ENCODE results near the gene TPCN2.
A peak's percentile ranks its signal among the peaks of the same experiment; 100 is the strongest.

Gene TPCN2

DNA sequence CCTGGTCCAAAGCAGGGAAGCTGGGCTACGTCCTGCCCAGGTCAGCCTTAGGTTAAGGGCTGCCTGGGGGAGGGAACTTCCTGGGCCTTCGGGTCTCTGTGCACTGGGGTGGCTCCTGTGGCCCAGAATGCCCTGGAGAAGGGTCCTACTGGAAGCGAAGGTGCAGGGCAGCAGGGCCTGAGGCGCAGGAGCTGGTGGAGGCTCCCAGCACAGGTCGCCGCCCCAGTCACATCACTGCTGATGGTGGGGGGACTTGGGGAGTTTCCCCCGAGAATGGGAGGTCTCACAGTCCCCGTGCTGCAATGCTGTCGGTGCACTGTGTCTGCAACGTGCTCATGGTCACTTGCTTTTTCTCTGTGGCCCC is 106.2 kb downstream of the TPCN2 start:
- DNase-seq: no peak

- DNase-seq: peak; percentile 17 to 18
These were observed 106.8 kb downstream of the TPCN2 start, which contains the start of gene SMIM38 for GRCh38 chr11:69155302-69156234. TSS of gene SMIM38 (plus strand) at chr11:69155935. CDS start at chr11:69157847, 1,912 bp downstream.

GRCh38 chr11:69156235-69156639 is 107.5 kb downstream of the TPCN2 start:
- DNase-seq: no peak

GRCh38 chr11:69156673-69157155 is 108.0 kb downstream of the TPCN2 start:
- DNase-seq: no peak

DNA sequence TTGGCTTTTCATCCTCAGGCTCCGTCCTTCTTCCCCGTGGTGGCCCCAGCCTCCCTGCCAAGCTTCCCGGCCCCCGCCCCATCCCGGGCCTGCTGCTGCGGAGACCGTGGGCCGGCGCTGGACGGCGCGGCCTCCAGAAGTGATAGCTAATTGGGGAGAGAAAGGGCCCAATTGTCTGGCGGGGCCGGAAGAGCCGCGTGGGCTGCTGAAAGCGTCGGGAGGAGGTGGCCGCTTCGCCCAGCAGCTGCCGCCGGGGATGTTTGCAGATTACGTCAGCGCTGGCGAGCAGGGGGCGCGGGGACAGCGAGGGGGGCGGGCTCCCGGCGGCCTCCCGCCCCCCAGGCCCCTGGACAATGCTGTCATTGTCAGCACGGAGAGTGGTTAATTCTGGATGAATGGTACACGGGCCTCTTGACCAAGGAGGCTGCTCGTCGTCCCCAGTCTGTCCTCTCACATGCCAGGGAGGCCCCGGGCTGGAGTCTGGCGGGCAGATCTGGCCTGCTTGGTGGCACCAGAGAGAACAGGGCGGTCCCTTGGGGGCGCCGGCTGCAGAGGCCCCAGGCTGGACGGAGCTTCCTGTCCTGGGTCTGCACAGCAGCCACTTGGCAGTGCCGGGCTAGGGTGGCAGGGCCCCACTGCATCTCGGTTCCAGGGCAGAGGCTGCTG is 108.6 kb downstream of the TPCN2 start:
- no peak for DNase-seq

GRCh38 chr11:69157822-69158231 is 109.1 kb downstream of the TPCN2 start:
- DNase-seq: no peak

- no peak for DNase-seq
These were observed 109.8 kb downstream of the TPCN2 start for GRCh38 chr11:69158301-69159149.

DNA sequence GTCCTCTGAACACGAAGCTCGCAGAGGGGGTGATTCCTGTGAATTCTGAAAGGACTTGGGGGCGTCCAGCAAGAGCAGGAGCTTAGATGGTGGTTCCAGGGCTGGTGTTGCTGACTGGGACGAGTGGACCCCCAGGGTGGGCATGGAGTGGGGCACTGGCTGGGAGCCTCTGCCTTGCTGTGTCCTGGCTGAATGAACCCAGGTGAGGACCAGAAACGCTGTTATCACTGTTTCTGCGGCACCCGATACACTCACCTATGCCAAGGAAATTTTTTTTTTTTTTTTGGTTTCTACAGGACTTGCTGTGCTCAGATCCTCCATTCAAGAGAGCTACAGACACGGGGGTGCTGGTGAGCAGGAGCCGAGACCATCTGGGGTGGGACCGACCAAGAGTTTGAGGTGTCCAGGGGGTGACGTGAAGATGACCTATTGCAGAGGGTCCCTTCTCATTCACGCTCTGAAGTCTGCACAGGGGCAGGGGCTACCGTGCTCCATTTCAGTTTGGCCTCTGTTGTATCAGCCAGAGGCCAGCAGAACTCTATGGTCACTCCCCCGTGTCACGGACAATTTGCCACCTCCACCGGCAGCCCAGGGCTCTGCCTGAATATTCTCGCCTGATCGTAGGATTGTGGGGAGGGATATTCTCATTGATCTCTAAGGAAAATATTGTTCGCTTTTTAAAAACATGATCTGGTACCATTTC is 110.6 kb downstream of the TPCN2 start:
- no peak for DNase-seq

GRCh38 chr11:69160296-69161116 is 111.8 kb downstream of the TPCN2 start:
- no peak for DNase-seq

DNA sequence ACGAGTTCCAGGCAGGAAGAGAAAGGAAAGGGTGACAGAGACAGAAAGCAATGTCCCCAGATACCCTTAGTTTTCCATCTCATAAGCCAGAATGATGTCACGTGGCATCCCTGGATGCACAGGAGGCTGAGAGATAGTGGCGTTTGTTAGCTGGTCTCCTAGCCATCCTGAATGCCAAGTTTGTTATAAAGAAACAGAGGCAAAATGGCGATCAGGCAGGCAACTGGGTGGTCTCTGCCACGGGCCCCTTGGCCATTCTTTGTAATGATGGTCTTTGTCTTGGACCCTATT is 112.3 kb downstream of the TPCN2 start:
- DNase-seq: no peak

DNA sequence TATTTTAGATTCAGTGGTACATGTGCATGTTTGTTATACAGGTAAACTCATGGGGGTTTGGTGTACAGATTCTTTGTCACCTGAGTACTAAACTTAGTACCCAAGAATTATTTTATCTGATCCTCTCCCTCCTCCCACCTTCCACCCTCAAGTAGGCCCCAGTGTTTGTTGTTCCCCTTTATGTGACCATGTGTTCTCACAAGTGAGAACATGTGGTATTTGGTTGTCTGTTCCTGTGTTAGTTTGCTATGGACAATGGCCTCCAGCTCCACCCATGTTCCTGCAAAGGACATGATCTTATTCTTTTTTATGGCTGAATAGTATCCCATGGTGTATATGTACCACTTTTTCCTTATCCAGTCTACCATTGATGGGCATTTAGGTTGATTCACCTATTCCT is 113.8 kb downstream of the TPCN2 start:
- no peak for DNase-seq

DNA sequence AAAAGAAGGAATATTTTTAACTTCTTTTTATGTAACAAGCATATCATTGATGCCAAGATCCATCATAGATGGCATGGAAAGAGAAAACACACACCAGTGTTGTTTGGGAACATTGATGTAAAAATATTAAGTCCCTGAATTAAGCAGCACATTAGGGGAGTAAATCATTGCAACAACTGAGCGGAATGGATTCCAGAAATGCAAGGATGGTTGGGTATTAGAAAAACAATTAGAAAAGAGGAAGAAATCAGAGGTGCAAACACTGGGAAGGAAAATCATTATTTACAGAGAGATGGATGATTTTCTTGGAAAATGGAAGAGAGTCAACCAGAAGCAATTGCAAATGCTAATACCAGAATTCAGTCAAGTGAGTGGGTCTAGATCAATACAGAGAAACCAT is 115.1 kb downstream of the TPCN2 start:
- no peak for DNase-seq

GRCh38 chr11:69164824-69165223 is 116.1 kb downstream of the TPCN2 start:
- DNase-seq: no peak

DNA sequence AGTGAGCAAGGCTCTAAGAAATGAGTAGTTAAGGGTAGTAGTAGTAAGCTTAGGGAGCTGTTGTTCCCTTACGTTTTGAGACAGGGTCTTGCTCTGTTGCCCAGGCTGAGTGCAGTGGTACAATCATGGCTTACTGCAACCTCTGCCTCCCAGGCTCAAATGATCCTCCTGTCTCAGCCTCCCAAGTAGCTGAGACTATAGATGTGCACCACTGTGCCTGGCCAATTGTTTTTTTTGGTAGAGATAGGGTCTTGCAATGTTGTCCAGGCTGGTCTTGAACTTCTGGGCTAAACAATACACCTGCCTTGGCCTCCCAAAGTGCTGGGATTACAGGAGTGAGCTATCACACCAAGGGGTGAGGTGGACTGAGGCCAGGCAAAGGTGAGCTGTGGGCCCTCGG is 117.0 kb downstream of the TPCN2 start:
- no peak for DNase-seq

DNA sequence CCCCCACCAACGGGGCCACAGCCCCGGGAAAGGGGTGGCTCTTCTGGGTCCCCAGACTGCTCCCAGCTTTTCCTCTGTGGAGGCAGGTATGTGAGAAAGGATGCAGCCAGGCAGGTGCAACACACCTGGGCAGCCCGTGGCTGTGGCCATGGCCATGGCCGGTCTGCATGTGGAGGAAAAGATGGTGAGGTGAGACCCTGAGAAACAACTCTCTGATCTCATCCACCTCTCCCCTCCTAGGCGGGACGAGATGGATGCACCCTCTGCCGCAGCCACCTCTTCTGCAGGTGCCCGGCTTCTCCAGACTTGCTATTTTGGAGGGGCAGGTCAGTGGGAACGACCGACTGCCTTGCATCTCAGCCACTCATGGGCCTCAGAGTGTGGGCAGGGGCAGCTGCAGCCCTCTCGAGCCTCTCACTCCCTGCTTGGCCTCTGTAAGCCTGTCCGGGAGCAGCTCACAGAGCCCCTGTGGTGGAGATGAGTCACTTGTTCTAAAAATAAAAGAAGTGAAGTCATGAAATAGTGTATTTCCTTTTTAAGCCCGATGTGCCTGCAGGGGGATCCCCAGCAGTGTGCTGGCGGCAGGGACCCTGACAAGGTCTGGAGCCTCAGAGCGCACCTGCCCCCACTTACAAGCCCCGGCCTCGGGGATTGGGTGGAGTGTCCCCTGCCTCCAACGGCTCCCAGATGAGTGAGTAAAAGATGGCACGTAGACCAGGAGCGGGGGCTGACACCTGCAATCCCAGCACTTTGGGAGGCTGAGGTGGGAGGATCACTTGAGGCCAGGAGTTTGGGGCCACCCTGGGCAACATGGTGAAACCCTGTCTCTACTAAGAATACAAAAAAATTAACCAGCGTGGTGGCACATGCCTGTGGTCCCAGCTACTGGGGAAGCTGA is 117.7 kb downstream of the TPCN2 start:
- no peak for DNase-seq

DNA sequence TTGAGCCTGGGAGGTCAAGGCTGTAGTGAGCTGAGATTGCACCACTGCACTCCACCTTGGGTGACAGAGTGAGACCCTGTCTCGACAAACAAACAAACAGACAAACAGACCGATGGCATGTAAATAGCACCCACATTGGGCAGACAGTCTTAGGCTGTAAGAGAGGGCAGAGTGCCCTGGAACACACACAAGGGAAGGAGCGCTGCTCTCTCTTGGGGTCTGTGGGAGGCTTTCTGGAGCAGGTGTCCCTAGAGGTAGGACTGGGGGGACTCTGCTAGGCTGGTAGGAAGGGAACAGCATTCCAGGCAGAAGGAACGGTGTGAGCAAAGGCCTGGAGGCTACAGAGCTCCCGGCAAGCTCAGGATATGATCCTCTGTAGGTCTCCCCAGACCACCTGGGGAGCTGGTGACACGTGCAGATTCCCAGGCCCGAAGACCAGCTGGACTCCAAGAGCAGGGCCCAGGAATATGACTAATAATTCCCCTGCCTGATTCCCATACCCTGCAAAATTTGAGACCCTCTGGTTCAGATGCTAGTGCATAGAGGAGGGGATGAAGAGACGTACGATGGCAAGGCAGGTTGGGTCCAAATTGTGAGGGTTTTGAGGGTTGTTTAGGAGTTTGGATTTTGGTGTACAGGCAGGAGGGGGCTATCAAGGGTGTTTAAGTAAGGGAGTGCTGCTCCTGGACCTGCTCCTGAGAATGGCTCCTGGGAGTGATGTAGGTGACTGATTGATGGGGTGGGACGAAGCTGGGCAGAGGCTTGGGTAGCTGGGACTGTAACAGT is 118.6 kb downstream of the TPCN2 start:
- DNase-seq: no peak

DNA sequence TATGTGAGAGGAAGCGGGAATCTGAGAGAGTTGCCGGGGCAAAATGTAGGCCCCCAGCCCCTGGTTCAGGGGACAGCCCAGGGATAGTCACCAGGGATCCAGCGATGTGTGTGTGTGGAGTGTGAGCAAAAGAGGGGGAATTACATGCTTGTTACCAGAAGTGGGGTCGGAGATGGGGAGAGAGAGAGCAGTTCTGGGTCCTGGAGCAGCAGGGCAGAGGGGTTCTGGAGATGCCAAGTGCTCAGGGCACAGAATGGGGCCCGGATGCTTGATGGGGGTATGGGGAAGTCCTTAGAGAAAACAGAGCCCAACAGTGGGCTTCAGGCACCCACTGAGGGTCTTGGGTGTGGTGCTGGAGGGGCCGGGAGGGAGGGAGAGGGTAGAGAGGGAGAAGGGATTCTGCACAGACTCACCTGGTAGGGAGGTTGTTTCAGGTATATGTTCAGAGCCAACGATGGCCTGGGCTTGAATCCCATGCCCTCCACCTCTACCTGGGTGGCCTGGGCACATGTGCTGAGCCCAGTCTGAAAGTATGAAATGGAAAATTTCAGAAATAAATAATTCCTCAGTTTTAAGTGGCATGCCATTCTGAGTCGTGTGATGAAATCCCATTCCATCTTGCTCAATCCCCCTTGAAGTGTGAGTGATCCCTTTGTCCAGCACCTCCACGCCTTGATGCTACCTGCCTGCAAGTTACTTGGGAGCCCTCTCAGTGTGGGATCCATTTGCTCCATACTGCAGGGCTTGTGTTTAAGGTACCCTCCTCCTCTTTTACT is 119.4 kb downstream of the TPCN2 start:
- DNase-seq: no peak

GRCh38 chr11:69169479-69169878 is 120.7 kb downstream of the TPCN2 start:
- no peak for DNase-seq

DNA sequence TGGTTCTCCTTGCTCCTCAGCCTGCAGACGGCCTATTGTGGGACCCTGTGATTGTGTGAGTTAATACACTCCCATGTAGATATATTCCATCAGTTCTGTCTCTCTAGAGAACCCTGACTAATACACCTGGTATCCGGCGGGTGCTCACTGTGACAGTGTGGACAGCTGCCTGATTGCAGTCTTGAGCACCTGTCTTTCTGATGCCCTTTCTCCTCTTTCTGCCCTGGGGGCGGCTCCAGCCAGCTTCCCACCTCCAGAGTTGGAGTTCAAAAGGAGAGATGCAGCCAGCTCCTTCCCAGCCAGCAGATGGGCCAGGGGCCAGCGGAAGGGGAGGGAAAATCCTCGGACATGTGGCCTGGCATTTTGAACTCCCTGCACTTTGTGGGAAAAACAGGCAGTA is 122.0 kb downstream of the TPCN2 start:
- no peak for DNase-seq
